Upper lobe of right lung (tissue), 1 donor: ENCODE measurements around the gene MMP17. TPM values are rescaled to one million over a fixed set of nuclear protein-coding genes. Genes with fewer than 3 reads are reported as not detected.

Experiments
- ATAC-seq: fragments of 200-7000 bp; cut with Tn5 transposase; one replicate; pipeline ENCODE4 v1.9.1; 2020; ENCODE audit warnings: mild to moderate bottlenecking, moderate library complexity
- DNase-seq: peaks from one replicate; pipeline ENCODE4 v3.0.0-alpha.2; 2020
- H3K27ac ChIP-seq: fragments of 200-600 bp; one replicate; pipeline ENCODE4 v1.8.0; 2022
- H3K27me3 ChIP-seq: fragments of 200-600 bp; one replicate; pipeline ENCODE4 v1.8.0; 2022; ENCODE audit warnings: mild to moderate bottlenecking
- H3K36me3 ChIP-seq: fragments of 200-600 bp; one replicate; pipeline ENCODE4 v1.8.0; 2022
- H3K4me1 ChIP-seq: fragments of 200-600 bp; one replicate; pipeline ENCODE4 v1.8.0; 2022
- H3K4me3 ChIP-seq: fragments of 200-600 bp; one replicate; pipeline ENCODE4 v1.8.0; 2022; ENCODE audit warnings: mild to moderate bottlenecking
- H3K9me3 ChIP-seq: fragments of 200-600 bp; one replicate; pipeline ENCODE4 v1.8.0; 2022
- intact Hi-C: fragments of 100-400 bp; cut with DNase I; formaldehyde crosslinking; loops from one replicate; pipeline ENCODE4 v1.11.0; 2022
- total RNA-seq: library from RNA; stranded (reverse); fragmentation: NEBNext Ultra II Directional; extraction: Animal tissue kit (Norgen Biotek cat#: 25700); gene quantifications from one replicate; pipeline ENCODE4 v1.2.1, GENCODE V29; 2021
- TF ChIP-seq, protein P1 (sequence below): fragments of 200-600 bp; IDR thresholded peaks from one replicate; pipeline ENCODE4 v1.8.0; 2022; ENCODE audit warnings: antibody characterized with exemption
- donor health status: DM: no; HTN: yes; CAD: no; lungs with severe emphysema.

MMP17 gene
- total RNA-seq, 1 donor from 2014 or later, result 4.1 TPM

GRCh38 chr12:131857908-131858850 lies 30.0 kb downstream of the MMP17 start:
- ATAC-seq (no peak), DNase-seq (no peak)
- Histone ChIP-seq H3K4me3 (no peak overlapping the region), H3K27ac (no peak overlapping the region), H3K36me3 (no peaks in the 10 kb centered on the region), H3K4me1 (peaks cover 9% of the 10 kb centered on the region), H3K27me3 (peaks cover 10% of the 10 kb centered on the region), H3K9me3 (no peaks in the 10 kb centered on the region)
- intact Hi-C loops, result no loop called here
- TF ChIP-seq, protein P1, sequence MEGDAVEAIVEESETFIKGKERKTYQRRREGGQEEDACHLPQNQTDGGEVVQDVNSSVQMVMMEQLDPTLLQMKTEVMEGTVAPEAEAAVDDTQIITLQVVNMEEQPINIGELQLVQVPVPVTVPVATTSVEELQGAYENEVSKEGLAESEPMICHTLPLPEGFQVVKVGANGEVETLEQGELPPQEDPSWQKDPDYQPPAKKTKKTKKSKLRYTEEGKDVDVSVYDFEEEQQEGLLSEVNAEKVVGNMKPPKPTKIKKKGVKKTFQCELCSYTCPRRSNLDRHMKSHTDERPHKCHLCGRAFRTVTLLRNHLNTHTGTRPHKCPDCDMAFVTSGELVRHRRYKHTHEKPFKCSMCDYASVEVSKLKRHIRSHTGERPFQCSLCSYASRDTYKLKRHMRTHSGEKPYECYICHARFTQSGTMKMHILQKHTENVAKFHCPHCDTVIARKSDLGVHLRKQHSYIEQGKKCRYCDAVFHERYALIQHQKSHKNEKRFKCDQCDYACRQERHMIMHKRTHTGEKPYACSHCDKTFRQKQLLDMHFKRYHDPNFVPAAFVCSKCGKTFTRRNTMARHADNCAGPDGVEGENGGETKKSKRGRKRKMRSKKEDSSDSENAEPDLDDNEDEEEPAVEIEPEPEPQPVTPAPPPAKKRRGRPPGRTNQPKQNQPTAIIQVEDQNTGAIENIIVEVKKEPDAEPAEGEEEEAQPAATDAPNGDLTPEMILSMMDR, result no peak

DNA sequence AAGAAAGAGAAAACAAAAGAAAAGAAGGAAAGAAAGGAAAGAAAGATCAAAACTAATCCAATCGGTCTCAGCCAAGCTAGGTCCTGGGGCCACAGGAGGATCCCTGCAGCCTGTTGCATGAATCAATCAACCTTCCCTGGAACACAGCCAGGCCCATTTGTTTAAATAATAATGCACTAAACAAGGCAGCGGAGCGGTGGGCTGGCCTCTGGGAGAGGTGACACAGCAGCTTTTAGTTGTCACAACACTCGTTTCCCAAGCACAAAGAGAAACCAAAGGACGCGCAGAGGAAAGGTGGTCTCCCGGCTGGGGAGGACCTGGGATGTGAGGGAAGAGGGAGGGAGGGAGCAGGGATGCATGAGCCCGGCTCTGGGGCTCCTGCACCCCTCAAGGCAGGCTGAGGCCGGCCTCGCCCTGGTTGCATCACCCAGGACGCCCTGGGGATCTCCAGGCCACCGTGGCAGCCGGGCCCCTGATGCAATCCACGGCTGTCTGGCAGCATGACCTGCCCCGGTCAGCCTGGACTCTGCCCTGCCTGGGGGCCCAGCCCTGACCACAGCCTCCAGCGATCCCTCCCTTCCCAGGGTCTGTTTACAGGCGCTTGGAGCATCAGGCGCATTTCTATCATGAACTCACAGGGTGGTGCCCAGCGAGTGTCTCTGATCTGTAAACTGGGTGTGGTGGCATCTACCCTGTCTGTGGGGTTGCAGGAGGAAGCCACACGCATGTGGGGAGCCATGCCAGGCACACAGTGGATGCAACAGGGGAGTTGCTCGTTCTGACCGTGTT lies 32.5 kb downstream of the MMP17 start:
- DNase-seq (peak; percentile 81), ATAC-seq (peak; percentile 84)
- Histone ChIP-seq H3K4me1 (peaks cover 9% of the 10 kb centered on the region), H3K27me3 (peaks cover 5% of the 10 kb centered on the region), H3K4me3 (peak overlapping the region; percentile 23), H3K9me3 (no peaks in the 10 kb centered on the region), H3K27ac (no peak overlapping the region), H3K36me3 (no peaks in the 10 kb centered on the region)
- TF ChIP-seq, protein P1, result no peak
- intact Hi-C loops, result no loop called here

DNA sequence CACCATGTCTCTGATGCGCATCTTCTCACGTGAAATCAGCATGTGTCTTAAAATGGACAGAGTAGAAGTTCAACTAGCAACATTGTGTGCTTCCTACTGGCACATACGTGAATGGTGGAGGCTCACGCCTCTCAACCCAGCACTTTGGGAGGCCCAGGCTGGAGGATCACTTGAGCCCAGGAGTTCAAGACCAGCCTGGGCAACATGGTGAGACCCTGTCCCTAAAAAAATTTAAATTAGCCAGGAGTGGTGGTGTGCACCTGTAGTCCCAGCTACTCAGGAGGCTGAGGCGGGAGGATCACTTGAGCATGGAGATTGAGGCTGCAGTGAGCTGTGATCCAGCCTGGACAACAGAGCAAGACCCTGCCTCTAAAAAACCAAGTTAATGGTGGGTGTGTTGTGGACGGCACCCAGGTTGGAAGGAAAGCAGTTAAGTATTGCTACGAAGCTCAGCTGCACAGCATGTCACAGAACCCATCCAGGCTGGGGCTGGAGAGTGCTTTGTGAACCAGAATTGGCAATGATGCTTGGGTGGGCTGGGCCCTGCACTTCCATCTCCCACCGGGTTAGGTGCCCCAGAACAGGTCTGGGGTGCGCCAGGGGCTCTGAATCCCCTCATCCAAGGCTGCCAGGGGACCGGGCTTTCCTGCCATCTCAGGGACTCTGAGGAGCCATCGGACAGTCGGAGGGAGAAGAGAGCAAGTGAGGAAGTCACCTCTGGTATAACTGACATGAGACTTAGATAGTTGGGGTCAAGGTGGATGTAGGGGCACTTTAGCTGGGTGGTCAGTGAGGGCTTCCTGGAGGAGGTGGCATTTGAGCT lies 33.3 kb downstream of the MMP17 start:
- Histone ChIP-seq H3K27me3 (no peaks in the 10 kb centered on the region), H3K36me3 (no peaks in the 10 kb centered on the region), H3K9me3 (no peaks in the 10 kb centered on the region), H3K4me3 (no peak overlapping the region), H3K4me1 (peaks cover 9% of the 10 kb centered on the region), H3K27ac (no peak overlapping the region)
- TF ChIP-seq, protein P1, result no peak
- DNase-seq, result no peak
- intact Hi-C loops, result no loop called here
- no peak for ATAC-seq

- DNase-seq (no peak), ATAC-seq (no peak)
- TF ChIP-seq, protein P1, result no peak
- Histone ChIP-seq H3K27me3 (no peaks in the 10 kb centered on the region), H3K9me3 (no peaks in the 10 kb centered on the region), H3K27ac (no peak overlapping the region), H3K4me1 (peaks cover 9% of the 10 kb centered on the region), H3K4me3 (no peak overlapping the region), H3K36me3 (no peaks in the 10 kb centered on the region)
- intact Hi-C loops, result no loop called here
These were observed 33.9 kb downstream of the MMP17 start for GRCh38 chr12:131862084-131862441.

GRCh38 chr12:131862600-131862993 lies 34.4 kb downstream of the MMP17 start:
- Histone ChIP-seq H3K27ac (no peak overlapping the region), H3K27me3 (no peaks in the 10 kb centered on the region), H3K4me1 (peaks cover 9% of the 10 kb centered on the region), H3K36me3 (no peaks in the 10 kb centered on the region), H3K4me3 (no peak overlapping the region), H3K9me3 (no peaks in the 10 kb centered on the region)
- DNase-seq (no peak), ATAC-seq (no peak)
- TF ChIP-seq, protein P1, result no peak
- intact Hi-C loops, result no loop called here
